Measurements from ENCODE around the gene CTXN3. TPM values are rescaled to one million over a fixed set of nuclear protein-coding genes. Genes with fewer than 3 reads are reported as not detected.

Gene CTXN3
- polyA plus RNA-seq, 1 donor (not counting 4 experiments of a cell fraction or from before 2014, with no cell fraction given): 0.22 TPM

DNA sequence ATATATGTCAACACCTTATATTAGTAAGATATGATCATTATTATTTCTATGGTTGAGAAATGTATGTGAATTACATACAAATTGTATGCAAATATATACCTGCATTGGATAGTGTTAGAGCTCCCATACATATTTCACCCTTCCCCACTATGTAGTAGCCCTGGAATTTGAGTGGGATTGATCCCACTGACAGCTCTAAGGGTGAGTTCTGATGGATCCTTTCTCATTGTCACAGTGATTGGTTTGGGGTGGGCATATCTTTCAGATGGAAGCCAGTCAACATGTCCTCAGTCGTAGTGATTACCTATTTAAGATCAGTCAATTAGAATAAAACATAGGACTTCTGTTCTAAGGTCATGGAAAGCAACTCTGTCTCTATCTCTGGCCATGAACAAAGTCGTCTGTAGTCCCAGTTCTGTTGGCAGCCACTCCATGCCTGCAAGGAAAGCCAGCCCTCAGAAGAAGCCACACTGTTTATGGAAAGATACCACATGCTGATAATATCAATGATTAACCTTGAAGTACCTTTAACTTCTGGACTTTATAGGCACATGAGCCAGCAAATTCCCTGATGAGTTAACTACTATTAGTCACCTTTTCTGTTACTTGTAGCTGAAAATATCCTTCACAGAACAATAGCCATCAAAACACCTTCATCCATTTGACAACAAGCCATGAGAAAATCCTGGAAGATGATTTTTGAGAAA is 49.2 kb downstream of the CTXN3 start:
- peak; percentile 90 for FAIRE-seq

DNA sequence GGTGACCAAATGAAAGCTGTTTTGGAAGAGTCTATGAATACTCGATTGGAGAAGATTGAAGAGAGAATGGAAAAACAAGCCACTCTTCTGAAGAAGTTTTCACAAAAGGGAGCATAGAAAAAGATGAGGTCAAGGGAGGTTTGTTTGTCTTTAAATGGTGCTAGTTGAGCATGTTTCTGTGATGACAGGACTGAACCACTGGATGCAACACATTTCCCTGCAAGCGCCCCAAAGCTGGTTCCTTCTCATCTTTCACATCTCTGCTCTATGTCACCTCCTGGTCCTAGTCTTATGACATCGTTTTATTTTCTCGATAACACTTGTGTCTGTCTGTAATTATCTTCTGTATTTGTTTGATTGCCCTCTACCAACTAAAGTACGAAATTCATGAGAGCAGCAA is 50.5 kb downstream of the CTXN3 start:
- no peak overlapping the region for H3K27ac ChIP-seq (ENCODE audit: control insufficient read depth, insufficient read depth, low read length)
- no peaks in the 10 kb centered on the region for H3K36me3 ChIP-seq (ENCODE audit: control insufficient read depth in 2 of 2, extremely low read depth in 1 of 2, insufficient read depth in 2 of 2, low read length in 2 of 2)
- no peak overlapping the region for H3K4me2 ChIP-seq (ENCODE audit: control insufficient read depth, extremely low read depth, insufficient read depth, low read depth, low read length)
- H3K79me2 ChIP-seq (ENCODE audit: control insufficient read depth, insufficient read depth, low read length): no peaks in the 10 kb centered on the region
- H3K9me3 ChIP-seq (ENCODE audit: control insufficient read depth, low read depth, low read length): no peaks in the 10 kb centered on the region
- H3K9me1 ChIP-seq (ENCODE audit: control insufficient read depth, extremely low read depth, insufficient read depth, low read length): no peaks in the 10 kb centered on the region
- H3K4me3 ChIP-seq (ENCODE audit: control insufficient read depth in 2 of 3, extremely low read depth in 1 of 3, insufficient read depth in 2 of 3, low read depth in 1 of 3, low read length in 3 of 3): no peak overlapping the region
- TF ChIP-seq, protein P1, sequence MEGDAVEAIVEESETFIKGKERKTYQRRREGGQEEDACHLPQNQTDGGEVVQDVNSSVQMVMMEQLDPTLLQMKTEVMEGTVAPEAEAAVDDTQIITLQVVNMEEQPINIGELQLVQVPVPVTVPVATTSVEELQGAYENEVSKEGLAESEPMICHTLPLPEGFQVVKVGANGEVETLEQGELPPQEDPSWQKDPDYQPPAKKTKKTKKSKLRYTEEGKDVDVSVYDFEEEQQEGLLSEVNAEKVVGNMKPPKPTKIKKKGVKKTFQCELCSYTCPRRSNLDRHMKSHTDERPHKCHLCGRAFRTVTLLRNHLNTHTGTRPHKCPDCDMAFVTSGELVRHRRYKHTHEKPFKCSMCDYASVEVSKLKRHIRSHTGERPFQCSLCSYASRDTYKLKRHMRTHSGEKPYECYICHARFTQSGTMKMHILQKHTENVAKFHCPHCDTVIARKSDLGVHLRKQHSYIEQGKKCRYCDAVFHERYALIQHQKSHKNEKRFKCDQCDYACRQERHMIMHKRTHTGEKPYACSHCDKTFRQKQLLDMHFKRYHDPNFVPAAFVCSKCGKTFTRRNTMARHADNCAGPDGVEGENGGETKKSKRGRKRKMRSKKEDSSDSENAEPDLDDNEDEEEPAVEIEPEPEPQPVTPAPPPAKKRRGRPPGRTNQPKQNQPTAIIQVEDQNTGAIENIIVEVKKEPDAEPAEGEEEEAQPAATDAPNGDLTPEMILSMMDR (optimal IDR thresholded peaks at IDR 0.05 in 1 of 3, IDR thresholded peaks at IDR 0.05 in 1 of 3, conservative IDR thresholded peaks at IDR 0.05 in 1 of 3; ENCODE audit: extremely low read depth in 1 of 3, insufficient read depth in 2 of 3, low read length in 3 of 3): no peak
- no peak for TF ChIP-seq EZH2 (IDR thresholded peaks at IDR 0.05; ENCODE audit: low read length)
- H2AFZ ChIP-seq (ENCODE audit: control insufficient read depth, low read length): no peak overlapping the region
- dilution Hi-C loops (cut with MboI; ENCODE audit: extremely low pct_ligation_motif_present, low sequenced_read_pairs): no loop called here
- DNase-seq (ENCODE audit: low read depth, low spot score): no peak
- FAIRE-seq: no peak
- H4K20me1 ChIP-seq (ENCODE audit: control insufficient read depth, extremely low read depth, insufficient read depth, low read length): no peaks in the 10 kb centered on the region
- H3K4me1 ChIP-seq (ENCODE audit: control insufficient read depth, extremely low read depth, insufficient read depth, low read length): no peaks in the 10 kb centered on the region
- no peak overlapping the region for H3K9ac ChIP-seq (ENCODE audit: control insufficient read depth, extremely low read depth, insufficient read depth, low read length)
- peaks cover 17% of the 10 kb centered on the region for H3K27me3 ChIP-seq (ENCODE audit: control insufficient read depth, extremely low read depth, insufficient read depth, low read length)

More for the DNA sequence above, 49.2 kb downstream of the CTXN3 start:
- Histone ChIP-seq H3K4me3 (ENCODE audit: control insufficient read depth in 2 of 3, extremely low read depth in 1 of 3, insufficient read depth in 2 of 3, low read depth in 1 of 3, low read length in 3 of 3) (no peak overlapping the region), H3K27me3 (ENCODE audit: control insufficient read depth, extremely low read depth, insufficient read depth, low read length) (peaks cover 19% of the 10 kb centered on the region), H3K79me2 (ENCODE audit: control insufficient read depth, insufficient read depth, low read length) (no peaks in the 10 kb centered on the region), H3K4me1 (ENCODE audit: control insufficient read depth, extremely low read depth, insufficient read depth, low read length) (no peaks in the 10 kb centered on the region), H3K9me1 (ENCODE audit: control insufficient read depth, extremely low read depth, insufficient read depth, low read length) (no peaks in the 10 kb centered on the region), H3K36me3 (ENCODE audit: control insufficient read depth in 2 of 2, extremely low read depth in 1 of 2, insufficient read depth in 2 of 2, low read length in 2 of 2) (no peaks in the 10 kb centered on the region), H3K4me2 (ENCODE audit: control insufficient read depth, extremely low read depth, insufficient read depth, low read depth, low read length) (no peak overlapping the region), H3K9ac (ENCODE audit: control insufficient read depth, extremely low read depth, insufficient read depth, low read length) (no peak overlapping the region), H4K20me1 (ENCODE audit: control insufficient read depth, extremely low read depth, insufficient read depth, low read length) (no peaks in the 10 kb centered on the region), H2AFZ (ENCODE audit: control insufficient read depth, low read length) (no peak overlapping the region), H3K9me3 (ENCODE audit: control insufficient read depth, low read depth, low read length) (no peaks in the 10 kb centered on the region), H3K27ac (ENCODE audit: control insufficient read depth, insufficient read depth, low read length) (no peak overlapping the region)
- peak; percentile 0 for DNase-seq (ENCODE audit: low read depth, low spot score)
- TF ChIP-seq EZH2 (IDR thresholded peaks at IDR 0.05; ENCODE audit: low read length): no peak
- TF ChIP-seq, protein P1 (optimal IDR thresholded peaks at IDR 0.05 in 1 of 3, IDR thresholded peaks at IDR 0.05 in 1 of 3, conservative IDR thresholded peaks at IDR 0.05 in 1 of 3; ENCODE audit: extremely low read depth in 1 of 3, insufficient read depth in 2 of 3, low read length in 3 of 3): no peak
- dilution Hi-C loops (cut with MboI; ENCODE audit: extremely low pct_ligation_motif_present, low sequenced_read_pairs): no loop called here
